HG03175 (cell line): ENCODE measurements around the gene CDH4.

Source experiments
- ATAC-seq: cut with Tn5 transposase; IDR thresholded peaks from one replicate; pipeline ENCODE4 v1.9.1; 2021; ENCODE audit warnings: mild to moderate bottlenecking, moderate library complexity; ENCODE audit not compliant: unreplicated experiment

CDH4 gene

GRCh38 chr20:61765081-61765870 is 513.2 kb downstream of the CDH4 start:
- no peak for ATAC-seq

DNA sequence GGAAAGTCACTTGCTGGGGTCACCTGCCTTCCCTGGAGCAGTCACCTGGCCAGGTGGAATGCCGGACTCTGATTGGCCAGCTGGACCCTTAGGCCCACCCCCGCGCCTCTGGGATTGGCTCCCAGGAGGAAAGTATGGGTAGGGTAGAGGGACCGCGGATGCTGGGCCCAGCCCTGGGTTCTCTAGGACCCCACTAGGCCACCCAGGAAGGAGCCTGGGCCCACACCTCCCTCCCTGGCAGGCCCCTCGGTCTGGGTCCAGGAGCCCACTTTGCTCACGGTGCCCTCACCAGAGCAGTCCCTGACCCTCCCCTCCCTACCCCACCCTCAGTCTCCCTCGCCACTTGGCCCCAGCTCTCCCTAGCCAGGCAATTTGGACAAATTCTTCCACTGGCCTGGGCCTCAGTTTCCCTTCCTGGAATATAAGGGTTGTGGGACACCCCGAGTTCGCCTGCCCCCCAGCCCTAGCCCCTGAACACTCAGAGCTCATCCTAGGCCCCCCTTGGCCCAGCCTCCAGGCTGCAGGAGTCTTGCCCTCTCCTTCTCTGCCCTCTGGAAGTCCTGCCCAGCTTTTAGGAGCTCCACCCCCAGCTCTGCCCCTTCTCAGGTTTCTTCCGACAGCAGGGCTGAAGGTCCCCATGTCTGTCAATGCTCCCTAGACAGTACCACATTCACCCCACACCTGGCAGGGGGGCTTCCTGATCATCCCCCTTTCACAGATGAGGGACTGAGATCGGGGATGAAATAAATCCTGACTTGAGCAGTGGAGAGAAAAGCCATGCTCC is 514.0 kb downstream of the CDH4 start:
- ATAC-seq: no peak

DNA sequence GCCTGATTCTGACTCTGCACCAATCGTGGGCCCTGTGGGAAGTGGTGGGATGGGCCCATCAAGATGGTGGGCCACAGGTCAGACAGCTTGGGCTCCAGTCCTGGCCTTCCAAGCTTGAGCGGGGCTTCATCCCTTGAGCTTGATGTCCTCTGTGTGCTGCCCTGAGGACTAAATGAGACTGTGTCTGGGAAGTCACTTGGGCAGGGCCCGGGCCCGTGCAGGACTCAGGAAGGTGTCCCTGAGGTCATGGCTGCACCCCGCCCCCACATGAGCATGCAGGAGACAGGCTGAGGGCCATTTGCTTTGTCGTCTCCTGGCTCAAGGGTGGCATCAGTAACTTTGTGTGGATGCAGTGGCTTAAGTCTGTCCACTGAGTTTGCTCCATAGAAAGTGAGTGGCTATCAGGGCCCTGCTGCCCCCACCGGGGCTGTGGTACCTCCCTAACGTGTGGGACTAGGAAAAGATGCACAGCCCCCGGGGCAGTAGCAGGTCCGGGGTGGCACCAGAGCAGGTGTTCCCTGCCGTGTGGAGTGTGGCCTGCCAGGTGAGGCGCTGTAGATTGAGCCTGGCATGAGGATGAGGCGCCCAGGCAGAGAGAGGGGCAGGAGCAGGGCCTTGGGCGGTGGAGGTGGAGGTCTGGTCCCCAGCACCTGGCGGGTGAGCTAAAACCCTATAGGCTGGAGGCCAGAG is 515.0 kb downstream of the CDH4 start:
- no peak for ATAC-seq

- ATAC-seq: no peak
Observed at GRCh38 chr20:61767761-61768494, 515.9 kb downstream of the CDH4 start.

DNA sequence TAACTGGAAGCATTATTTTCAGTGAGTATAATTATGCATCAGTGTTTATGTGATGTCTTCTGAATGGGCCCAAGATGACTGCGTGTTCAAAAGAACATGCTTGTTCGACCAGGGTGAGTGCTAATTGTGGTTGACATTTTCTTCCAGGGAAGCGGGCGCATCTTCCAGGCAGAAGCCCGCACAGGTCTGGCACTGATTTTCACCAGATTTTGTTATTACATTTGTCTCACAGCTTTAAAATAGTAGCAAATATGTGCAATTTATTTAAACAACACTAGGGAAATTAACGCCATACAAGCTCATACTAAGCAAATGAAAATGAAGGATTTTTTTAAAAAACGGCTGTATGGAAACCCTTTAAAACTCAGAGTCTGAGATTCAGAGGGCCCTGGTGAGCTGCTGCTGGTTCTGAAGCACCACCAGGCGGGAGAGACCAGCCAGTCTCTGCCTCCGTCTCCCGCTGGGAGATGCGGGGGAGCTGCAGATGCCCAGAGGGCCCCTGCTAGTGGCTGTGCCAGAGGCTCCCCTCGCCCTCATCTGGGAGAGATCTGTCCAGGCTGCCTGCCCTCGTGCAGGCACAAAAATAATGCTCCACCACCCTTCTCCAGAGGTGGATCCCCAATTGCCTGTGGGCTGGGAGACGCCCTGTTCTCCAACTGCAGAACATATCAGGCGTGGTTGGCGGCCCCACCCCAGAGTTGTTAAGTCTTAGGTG is 516.7 kb downstream of the CDH4 start:
- no peak for ATAC-seq

DNA sequence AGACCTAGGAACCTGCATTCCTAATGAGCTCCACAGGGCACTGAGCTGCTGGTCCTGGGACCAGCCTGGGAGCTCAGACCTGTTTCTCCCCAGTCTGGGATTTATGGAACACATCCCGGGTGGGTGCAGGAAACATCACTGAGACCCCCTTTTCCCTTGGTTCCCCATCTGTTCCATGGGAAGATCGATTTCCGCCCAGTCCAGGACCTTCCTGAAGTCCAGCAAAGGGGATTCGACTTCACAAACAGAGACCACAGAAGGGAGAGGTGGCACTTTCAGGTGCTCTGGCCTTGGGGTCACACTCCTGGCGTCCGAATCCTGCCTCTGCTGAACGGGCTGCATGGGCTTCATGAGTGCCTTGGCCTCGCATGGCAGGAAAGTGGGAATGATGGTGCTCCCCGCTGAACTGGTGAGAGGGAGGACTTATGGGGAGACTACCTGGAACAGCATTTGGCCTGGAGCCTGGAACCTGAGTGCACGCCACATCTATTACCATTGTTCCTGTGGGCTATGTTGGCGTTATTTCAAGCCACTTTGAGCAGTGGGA is 517.3 kb downstream of the CDH4 start:
- ATAC-seq: no peak

DNA sequence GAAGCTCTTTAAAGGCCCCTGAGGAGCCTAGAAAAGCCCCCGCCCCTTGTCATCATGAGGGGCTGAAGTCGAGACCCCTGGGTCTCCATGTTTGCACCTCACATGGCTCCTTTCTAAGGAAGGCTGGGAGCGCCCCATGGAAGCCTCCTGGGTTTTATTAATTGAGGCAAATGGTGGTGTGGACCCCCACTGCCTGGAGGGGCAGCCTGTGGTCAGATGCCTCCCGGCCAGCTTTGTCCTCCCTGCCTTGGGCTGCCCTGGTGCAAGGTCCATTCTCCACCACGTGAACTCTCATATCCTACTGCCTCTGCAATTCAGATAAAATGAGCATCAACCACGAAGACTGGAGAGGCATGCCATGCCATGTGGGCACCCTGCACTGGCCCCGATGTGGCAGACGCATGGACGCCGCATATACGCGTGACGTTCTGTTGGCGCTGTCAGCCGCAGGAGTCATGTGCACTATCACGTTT is 518.1 kb downstream of the CDH4 start:
- no peak for ATAC-seq

DNA sequence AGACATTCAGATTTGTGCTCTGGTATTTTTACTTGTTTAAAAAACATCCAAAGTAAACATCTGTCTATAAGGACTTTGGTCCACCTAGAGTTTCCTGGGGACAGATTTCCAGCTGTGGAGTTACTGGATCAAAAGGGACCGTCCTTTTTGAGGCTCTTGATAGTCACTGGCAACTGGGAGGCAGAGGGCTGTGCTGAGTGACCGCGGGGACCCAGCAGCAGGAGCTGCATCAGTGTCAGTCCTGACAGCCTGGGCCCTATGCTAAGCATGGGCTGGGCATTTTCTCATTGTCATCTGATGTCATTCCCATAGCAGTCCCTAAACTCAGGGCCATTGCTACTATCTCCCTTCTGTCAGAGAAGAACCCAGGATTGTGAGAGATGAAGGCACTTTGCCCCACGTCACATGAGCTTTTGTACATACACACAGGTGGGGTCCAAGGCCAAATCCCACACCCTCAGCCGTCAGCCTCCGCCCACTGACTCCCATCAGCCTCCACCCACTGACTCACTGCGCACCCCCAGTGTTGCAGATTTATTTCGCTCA is 519.8 kb downstream of the CDH4 start:
- ATAC-seq: no peak

GRCh38 chr20:61772828-61773631 is 521.0 kb downstream of the CDH4 start:
- no peak for ATAC-seq

- no peak for ATAC-seq
Observed at GRCh38 chr20:61773926-61774587, 522.0 kb downstream of the CDH4 start.

DNA sequence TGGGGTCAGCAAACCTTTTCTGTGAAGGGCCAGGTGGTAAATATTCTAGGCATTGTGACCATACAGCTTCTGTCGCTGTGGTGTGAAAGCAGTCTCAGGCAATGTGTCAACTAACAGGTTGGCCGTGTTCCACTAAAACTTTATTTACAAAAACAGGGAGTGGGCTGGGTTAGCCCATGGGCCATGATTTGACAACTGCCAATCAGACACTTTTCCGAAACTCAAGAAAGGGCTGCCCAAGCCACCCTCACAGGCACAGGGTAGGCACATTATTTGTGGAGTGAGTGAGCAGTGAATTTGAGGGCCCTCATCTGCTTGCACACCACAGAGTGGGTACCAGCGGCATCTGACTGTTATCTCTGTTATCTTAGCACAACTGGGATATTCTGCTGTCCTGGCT is 523.4 kb downstream of the CDH4 start:
- no peak for ATAC-seq

DNA sequence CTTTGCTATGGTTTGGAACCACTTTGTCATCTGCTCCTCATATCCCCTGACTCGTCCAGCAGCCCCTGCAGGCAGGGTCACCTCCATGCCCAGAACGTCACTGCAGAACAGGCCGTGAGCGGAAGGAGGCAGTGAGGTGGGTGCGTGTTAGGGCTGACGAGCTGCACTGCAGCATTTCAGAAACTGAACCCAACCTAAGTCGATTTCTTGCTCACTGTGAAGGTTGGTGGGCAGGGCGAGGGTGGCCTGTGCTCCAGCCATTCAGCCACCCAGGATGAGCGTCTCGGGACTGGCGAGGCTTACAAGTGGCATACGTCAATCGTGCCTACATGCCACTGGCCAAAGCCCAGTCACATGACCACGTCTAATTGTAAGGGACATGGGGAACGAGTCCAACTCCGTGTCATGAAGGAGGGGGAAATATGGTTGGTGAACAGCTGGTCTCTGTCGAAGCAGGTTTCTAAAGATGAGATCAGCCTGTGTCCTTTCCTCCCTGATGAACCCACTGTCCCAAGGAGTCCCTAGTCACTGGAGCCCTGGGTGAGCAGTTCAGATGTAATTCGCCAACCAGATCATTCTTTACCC is 524.5 kb downstream of the CDH4 start:
- no peak for ATAC-seq

- no peak for ATAC-seq
Observed at GRCh38 chr20:61777773-61778494, 525.9 kb downstream of the CDH4 start.

GRCh38 chr20:61778495-61778863 is 526.4 kb downstream of the CDH4 start:
- no peak for ATAC-seq

DNA sequence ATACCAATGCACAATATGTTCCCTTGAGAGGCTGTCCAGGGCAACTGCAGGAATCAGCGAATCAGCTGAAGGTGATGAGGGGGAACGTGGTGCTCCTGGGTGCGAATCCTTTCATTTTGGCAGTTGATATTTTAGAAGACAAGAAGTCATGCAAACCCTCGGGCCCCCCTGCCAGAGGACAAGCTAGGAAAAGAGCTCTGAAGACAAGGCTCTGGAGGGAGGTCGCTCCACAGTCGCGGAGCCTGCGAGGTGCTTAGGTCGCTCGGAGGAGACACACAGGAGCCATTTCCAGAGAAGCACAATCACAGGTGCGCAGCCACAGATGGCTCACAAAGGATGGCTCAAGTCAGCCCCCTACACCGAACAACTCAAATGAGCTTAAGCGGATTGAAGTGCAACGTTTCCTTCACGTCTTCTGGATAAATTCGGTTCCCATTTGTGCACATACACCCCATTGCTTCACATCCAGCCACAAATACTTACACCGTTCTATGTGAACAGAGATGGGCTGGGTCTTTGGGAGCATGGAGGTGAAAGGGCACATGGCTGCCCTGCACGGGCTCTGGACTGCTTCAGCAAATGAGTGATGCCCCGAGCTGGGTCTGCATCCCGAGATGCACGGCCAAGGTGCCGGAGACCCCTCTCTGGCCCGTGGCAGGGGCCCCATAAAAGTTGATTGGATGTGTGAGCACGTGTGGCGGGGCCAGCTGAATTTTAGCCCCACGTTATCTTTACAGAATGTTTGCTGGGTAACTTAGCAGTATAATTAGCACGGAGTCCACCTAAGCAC is 527.3 kb downstream of the CDH4 start:
- ATAC-seq: no peak

DNA sequence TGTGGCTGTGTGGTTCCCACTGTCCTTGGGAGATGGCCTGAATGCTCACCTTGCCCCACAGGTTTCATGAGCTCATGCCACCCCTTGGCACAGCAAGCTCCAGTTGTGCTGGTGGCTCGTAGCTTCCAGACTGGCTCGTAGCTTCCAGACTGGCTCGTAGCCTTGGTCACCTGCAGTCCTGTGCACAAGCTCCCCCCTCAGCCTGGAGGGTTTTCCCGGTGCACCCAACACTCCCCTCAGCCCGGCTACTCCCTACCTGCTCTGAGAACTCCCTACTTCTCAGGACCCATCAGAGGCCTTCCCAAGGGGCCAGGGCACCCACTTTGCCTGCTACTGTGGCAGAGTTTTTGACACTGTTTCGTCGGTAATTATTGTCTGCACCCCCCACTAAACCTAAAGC is 528.0 kb downstream of the CDH4 start:
- no peak for ATAC-seq
